Measurements from ENCODE around the gene EME1. TPM values are rescaled to one million over a fixed set of nuclear protein-coding genes. Genes with fewer than 3 reads are reported as not detected.
A peak's percentile ranks its signal among the peaks of the same experiment; 100 is the strongest.

The EME1 gene
- total RNA-seq, 2 donors from 2014 or later = 0.24 to 1.3 TPM

- DNase-seq = no peak
- intact Hi-C loops (cut with DNase I) = no loop called here
- peak in 1 of 2 donors; percentile 1 for ATAC-seq
These were observed 25.7 kb upstream of the EME1 start for GRCh38 chr17:50347117-50347893.

- no peak for DNase-seq
- intact Hi-C loops (cut with DNase I) = no loop called here
- no peak for ATAC-seq
These were observed 25.1 kb upstream of the EME1 start for GRCh38 chr17:50347894-50348291.

GRCh38 chr17:50348522-50349242 is 24.3 kb upstream of the EME1 start:
- ATAC-seq (no peak), DNase-seq (peak; percentile 4)
- intact Hi-C loops (cut with DNase I) = no loop called here

- intact Hi-C loops (cut with DNase I) = no loop called here
- DNase-seq = no peak
- ATAC-seq = no peak
These were observed 23.8 kb upstream of the EME1 start for GRCh38 chr17:50349243-50349600.

- ATAC-seq = no peak
- no peak for DNase-seq
- intact Hi-C loops (cut with DNase I) = no loop called here
These were observed 22.3 kb upstream of the EME1 start for GRCh38 chr17:50350733-50351132.

- intact Hi-C loops (cut with DNase I) = no loop called here
- DNase-seq (no peak), ATAC-seq (peak in 1 of 2 donors; percentile 16)
These were observed 20.8 kb upstream of the EME1 start for GRCh38 chr17:50352072-50352692.

GRCh38 chr17:50352693-50353599 is 20.1 kb upstream of the EME1 start:
- no peak for ATAC-seq
- DNase-seq = no peak
- intact Hi-C loops (cut with DNase I) = no loop called here

GRCh38 chr17:50353600-50354195 is 19.3 kb upstream of the EME1 start:
- no peak for ATAC-seq
- DNase-seq = no peak
- intact Hi-C loops (cut with DNase I) = no loop called here

GRCh38 chr17:50354198-50354597 is 18.8 kb upstream of the EME1 start:
- intact Hi-C loops (cut with DNase I) = no loop called here

GRCh38 chr17:50354776-50355175 is 18.3 kb upstream of the EME1 start:
- ATAC-seq (no peak), DNase-seq (no peak)
- intact Hi-C loops (cut with DNase I) = no loop called here

More at GRCh38 chr17:50354198-50354597, 18.8 kb upstream of the EME1 start:
- ATAC-seq (no peak), DNase-seq (no peak)

GRCh38 chr17:50355336-50355700 is 17.7 kb upstream of the EME1 start:
- ATAC-seq = no peak
- no peak for DNase-seq
- intact Hi-C loops (cut with DNase I) = no loop called here

- no peak for ATAC-seq
- intact Hi-C loops (cut with DNase I) = no loop called here
These were observed 17.2 kb upstream of the EME1 start for GRCh38 chr17:50355701-50356341.

GRCh38 chr17:50356418-50356817 is 16.6 kb upstream of the EME1 start:
- ATAC-seq (no peak), DNase-seq (no peak)
- intact Hi-C loops (cut with DNase I) = no loop called here

More at GRCh38 chr17:50355701-50356341, 17.2 kb upstream of the EME1 start:
- DNase-seq = no peak

GRCh38 chr17:50356892-50357510 is 16.0 kb upstream of the EME1 start:
- ATAC-seq (no peak), DNase-seq (no peak)
- intact Hi-C loops (cut with DNase I) = no loop called here

GRCh38 chr17:50358177-50358576 is 14.9 kb upstream of the EME1 start:
- no peak for ATAC-seq
- intact Hi-C loops (cut with DNase I) = no loop called here
- DNase-seq = no peak

- no peak for ATAC-seq
- intact Hi-C loops (cut with DNase I) = no loop called here
- no peak for DNase-seq
These were observed 13.9 kb upstream of the EME1 start for GRCh38 chr17:50359005-50359699.

GRCh38 chr17:50359998-50360461 is 13.0 kb upstream of the EME1 start:
- ATAC-seq (no peak), DNase-seq (no peak)
- intact Hi-C loops (cut with DNase I) = no loop called here

Data from left cardiac atrium (tissue), 4 donors.